HEK293 (cell line): Measurements from ENCODE around the gene OSCP1.
A peak's percentile ranks its signal among the peaks of the same experiment; 100 is the strongest.

Experiments used
- EGR2 ChIP-seq: fragments of 450-650 bp; formaldehyde crosslinking; IDR thresholded peaks from 2 replicates; pipeline ENCODE4 v1.5.1; 2016; ENCODE audit warnings: low read depth, missing biosample characterization, missing genetic modification characterization
- GLIS2 ChIP-seq: fragments of 450-650 bp; formaldehyde crosslinking; IDR thresholded peaks from 2 replicates; pipeline ENCODE4 v1.5.1; 2016; ENCODE audit warnings: missing biosample characterization, missing genetic modification characterization
- HOXA7 ChIP-seq: sonication (generic); formaldehyde crosslinking; IDR thresholded peaks from 2 replicates; pipeline ENCODE4 v1.8.1; 2022; ENCODE audit warnings: missing genetic modification reagents, borderline replicate concordance
- KLF1 ChIP-seq: fragments of 450-650 bp; formaldehyde crosslinking; IDR thresholded peaks from 2 replicates; pipeline ENCODE4 v1.5.1; 2016; ENCODE audit warnings: missing biosample characterization, missing genetic modification characterization
- KLF16 ChIP-seq: fragments of 450-650 bp; formaldehyde crosslinking; IDR thresholded peaks from 2 replicates; pipeline ENCODE4 v1.5.1; 2017; ENCODE audit warnings: missing biosample characterization, missing genetic modification characterization
- RBAK ChIP-seq: fragments of 450-650 bp; formaldehyde crosslinking; IDR thresholded peaks from 2 replicates; pipeline ENCODE4 v1.5.1; 2016; ENCODE audit warnings: missing biosample characterization, missing genetic modification characterization
- SALL2 ChIP-seq: fragments of 450-650 bp; formaldehyde crosslinking; IDR thresholded peaks from 2 replicates; pipeline ENCODE4 v1.5.0; 2017; ENCODE audit warnings: missing biosample characterization, mild to moderate bottlenecking, missing genetic modification characterization, borderline replicate concordance
- SP2 ChIP-seq: fragments of 450-650 bp; formaldehyde crosslinking; IDR thresholded peaks from 2 replicates; pipeline ENCODE4 v1.5.1; 2016; ENCODE audit warnings: missing biosample characterization, missing genetic modification characterization
- SP7 ChIP-seq: fragments of 450-650 bp; formaldehyde crosslinking; IDR thresholded peaks from 2 replicates; pipeline ENCODE4 v1.5.1; 2016; ENCODE audit warnings: missing biosample characterization, missing genetic modification characterization
- ZBTB17 ChIP-seq: fragments of 450-650 bp; formaldehyde crosslinking; IDR thresholded peaks from 2 replicates; pipeline ENCODE4 v1.5.1; 2016; ENCODE audit warnings: missing biosample characterization, missing genetic modification characterization
- ZFP41 ChIP-seq: fragments of 450-650 bp; formaldehyde crosslinking; IDR thresholded peaks from 2 replicates; pipeline ENCODE4 v1.5.1; 2016; ENCODE audit warnings: missing biosample characterization, missing genetic modification characterization, borderline replicate concordance
- ZIC2 ChIP-seq: fragments of 450-650 bp; formaldehyde crosslinking; IDR thresholded peaks from 2 replicates; pipeline ENCODE4 v1.5.1; 2016; ENCODE audit warnings: missing biosample characterization, missing genetic modification characterization
- ZNF155 ChIP-seq: fragments of 450-650 bp; formaldehyde crosslinking; IDR thresholded peaks from 2 replicates; pipeline ENCODE4 v1.5.1; 2016; ENCODE audit warnings: missing biosample characterization, missing genetic modification characterization
- ZNF175 ChIP-seq: fragments of 450-650 bp; formaldehyde crosslinking; IDR thresholded peaks from 2 replicates; pipeline ENCODE4 v1.5.1; 2016; ENCODE audit warnings: missing biosample characterization, missing genetic modification characterization
- ZNF239 ChIP-seq: fragments of 450-650 bp; formaldehyde crosslinking; IDR thresholded peaks from 2 replicates; pipeline ENCODE4 v1.5.1; 2016; ENCODE audit warnings: missing biosample characterization, missing genetic modification characterization
- ZNF274 ChIP-seq, 2 experiments: fragments of 200-500 bp in 1 of 2; fragments of 450-650 bp in 1 of 2; sonication (Bioruptor generic) in 1 of 2; formaldehyde crosslinking in 1 of 2; IDR thresholded peaks; 2 replicates each; pipeline versions ENCODE4 v1.5.1 to v1.6.1; 2014 to 2016; ENCODE audit warnings: borderline replicate concordance in 1 of 2, inconsistent platforms in 1 of 2, low read length in 1 of 2, missing biosample characterization in 1 of 2, missing genetic modification characterization in 1 of 2
- ZNF324 ChIP-seq: fragments of 450-650 bp; formaldehyde crosslinking; IDR thresholded peaks from 2 replicates; pipeline ENCODE4 v1.5.1; 2016; ENCODE audit warnings: missing biosample characterization, missing genetic modification characterization
- ZNF341 ChIP-seq: fragments of 450-650 bp; formaldehyde crosslinking; IDR thresholded peaks from 2 replicates; pipeline ENCODE4; 2016; ENCODE audit warnings: low read depth, missing biosample characterization, missing genetic modification characterization
- ZNF37A ChIP-seq: fragments of 450-650 bp; IDR thresholded peaks from 2 replicates; pipeline ENCODE4 v1.5.1; 2018; ENCODE audit warnings: missing biosample characterization, missing genetic modification characterization
- ZNF404 ChIP-seq: fragments of 450-650 bp; formaldehyde crosslinking; IDR thresholded peaks from 2 replicates; pipeline ENCODE4 v1.5.1; 2017; ENCODE audit warnings: missing biosample characterization, missing genetic modification characterization
- ZNF510 ChIP-seq: fragments of 450-650 bp; formaldehyde crosslinking; IDR thresholded peaks from 2 replicates; pipeline ENCODE4 v1.5.1; 2018; ENCODE audit warnings: mild to moderate bottlenecking, missing genetic modification characterization, missing biosample characterization; ENCODE audit not compliant: insufficient replicate concordance
- ZNF530 ChIP-seq: fragments of 450-650 bp; formaldehyde crosslinking; IDR thresholded peaks from 2 replicates; pipeline ENCODE4 v1.5.1; 2016; ENCODE audit warnings: low read depth, missing biosample characterization, missing genetic modification characterization
- ZNF555 ChIP-seq: fragments of 450-650 bp; formaldehyde crosslinking; conservative IDR thresholded peaks from 2 replicates; pipeline ENCODE4 v1.5.1; 2017; ENCODE audit warnings: missing biosample characterization, mild to moderate bottlenecking, missing genetic modification characterization, inconsistent platforms
- ZNF561 ChIP-seq: fragments of 450-650 bp; IDR thresholded peaks from 2 replicates; pipeline ENCODE4 v1.5.1; 2018; ENCODE audit warnings: missing biosample characterization, missing genetic modification characterization, borderline replicate concordance
- ZNF76 ChIP-seq: fragments of 450-650 bp; formaldehyde crosslinking; IDR thresholded peaks from 2 replicates; pipeline ENCODE4; 2016; ENCODE audit warnings: low read depth, missing biosample characterization, missing genetic modification characterization, borderline replicate concordance
- ZNF837 ChIP-seq: fragments of 450-650 bp; formaldehyde crosslinking; IDR thresholded peaks from 2 replicates; pipeline ENCODE4 v1.5.1; 2016; ENCODE audit warnings: missing biosample characterization, missing genetic modification characterization
- ZSCAN30 ChIP-seq: fragments of 450-650 bp; IDR thresholded peaks from 2 replicates; pipeline ENCODE4 v1.5.1; 2018; ENCODE audit warnings: missing biosample characterization, mild to moderate bottlenecking, missing genetic modification characterization, moderate library complexity
- TF ChIP-seq, protein P1 (sequence below): fragments of 450-650 bp; formaldehyde crosslinking; IDR thresholded peaks from 2 replicates; pipeline ENCODE4 v1.5.1; 2016; ENCODE audit warnings: missing biosample characterization, missing genetic modification characterization
- TF ChIP-seq, protein P2 (sequence below): fragments of 450-650 bp; formaldehyde crosslinking; IDR thresholded peaks from 2 replicates; pipeline ENCODE4 v1.5.1; 2016; ENCODE audit warnings: missing biosample characterization, missing genetic modification characterization
- TF ChIP-seq, protein P3 (sequence below): fragments of 450-650 bp; formaldehyde crosslinking; optimal IDR thresholded peaks from 2 replicates; pipeline ENCODE3; 2016; ENCODE audit warnings: missing biosample characterization, mild to moderate bottlenecking, missing genetic modification characterization
- TF ChIP-seq, protein P4 (sequence below): fragments of 450-650 bp; formaldehyde crosslinking; IDR thresholded peaks from 2 replicates; pipeline ENCODE4 v1.5.1; 2016; ENCODE audit warnings: missing biosample characterization, missing genetic modification characterization

Gene OSCP1

DNA sequence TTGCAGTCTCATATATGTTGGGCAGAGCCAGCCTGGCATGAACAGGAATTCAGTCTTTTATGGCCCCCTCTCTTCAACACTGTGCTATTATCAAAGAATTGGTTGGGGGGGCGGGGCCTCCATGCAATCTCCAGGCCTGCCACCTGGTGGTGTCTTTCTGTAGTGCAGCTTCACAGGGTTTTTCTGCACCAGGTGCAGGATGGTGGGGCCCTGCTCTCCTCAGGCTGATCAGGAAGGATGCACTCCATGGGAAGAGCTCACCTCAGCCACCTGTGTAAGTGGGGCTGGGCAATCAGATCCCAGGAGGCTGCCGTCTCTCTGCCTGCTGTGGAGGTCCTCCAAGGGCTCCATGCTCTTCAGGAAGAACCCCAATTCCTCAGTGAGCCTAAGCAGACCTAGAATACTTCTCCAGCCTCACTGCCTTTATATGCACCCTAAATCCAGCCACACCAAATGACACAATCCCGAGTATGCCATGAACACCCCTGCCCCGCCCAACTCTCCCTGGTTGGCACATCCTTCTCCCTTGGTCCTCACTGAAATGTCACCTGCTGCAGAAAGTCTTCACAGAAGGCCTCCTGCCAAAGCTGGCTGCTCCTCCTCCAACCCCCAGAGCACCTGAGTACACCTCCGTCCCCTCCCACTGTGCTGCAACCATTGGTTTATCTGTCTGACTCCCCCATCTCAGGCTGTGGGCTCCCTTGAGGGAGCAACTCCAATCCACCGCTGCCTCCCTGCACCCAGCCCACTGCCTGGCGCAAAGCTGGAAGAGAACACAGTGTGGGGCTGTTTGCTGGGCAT is 81.0 kb downstream of the OSCP1 start (continued):
- TF ChIP-seq ZNF555 (tag by site-specific recombination) = no peak
- TF ChIP-seq ZNF530 = no peak
- TF ChIP-seq SP7 (tag by site-specific recombination) = no peak
- TF ChIP-seq GLIS2 = no peak
- TF ChIP-seq, protein P1, sequence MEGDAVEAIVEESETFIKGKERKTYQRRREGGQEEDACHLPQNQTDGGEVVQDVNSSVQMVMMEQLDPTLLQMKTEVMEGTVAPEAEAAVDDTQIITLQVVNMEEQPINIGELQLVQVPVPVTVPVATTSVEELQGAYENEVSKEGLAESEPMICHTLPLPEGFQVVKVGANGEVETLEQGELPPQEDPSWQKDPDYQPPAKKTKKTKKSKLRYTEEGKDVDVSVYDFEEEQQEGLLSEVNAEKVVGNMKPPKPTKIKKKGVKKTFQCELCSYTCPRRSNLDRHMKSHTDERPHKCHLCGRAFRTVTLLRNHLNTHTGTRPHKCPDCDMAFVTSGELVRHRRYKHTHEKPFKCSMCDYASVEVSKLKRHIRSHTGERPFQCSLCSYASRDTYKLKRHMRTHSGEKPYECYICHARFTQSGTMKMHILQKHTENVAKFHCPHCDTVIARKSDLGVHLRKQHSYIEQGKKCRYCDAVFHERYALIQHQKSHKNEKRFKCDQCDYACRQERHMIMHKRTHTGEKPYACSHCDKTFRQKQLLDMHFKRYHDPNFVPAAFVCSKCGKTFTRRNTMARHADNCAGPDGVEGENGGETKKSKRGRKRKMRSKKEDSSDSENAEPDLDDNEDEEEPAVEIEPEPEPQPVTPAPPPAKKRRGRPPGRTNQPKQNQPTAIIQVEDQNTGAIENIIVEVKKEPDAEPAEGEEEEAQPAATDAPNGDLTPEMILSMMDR (tag by site-specific recombination) = peak; percentile 87
- no peak for TF ChIP-seq HOXA7 (CRISPR knock-in tag)
- TF ChIP-seq EGR2 (tag by site-specific recombination) = 0 out of 2 replicates have a peak, but pooled peaks have one; percentile 11
- TF ChIP-seq, protein P2, sequence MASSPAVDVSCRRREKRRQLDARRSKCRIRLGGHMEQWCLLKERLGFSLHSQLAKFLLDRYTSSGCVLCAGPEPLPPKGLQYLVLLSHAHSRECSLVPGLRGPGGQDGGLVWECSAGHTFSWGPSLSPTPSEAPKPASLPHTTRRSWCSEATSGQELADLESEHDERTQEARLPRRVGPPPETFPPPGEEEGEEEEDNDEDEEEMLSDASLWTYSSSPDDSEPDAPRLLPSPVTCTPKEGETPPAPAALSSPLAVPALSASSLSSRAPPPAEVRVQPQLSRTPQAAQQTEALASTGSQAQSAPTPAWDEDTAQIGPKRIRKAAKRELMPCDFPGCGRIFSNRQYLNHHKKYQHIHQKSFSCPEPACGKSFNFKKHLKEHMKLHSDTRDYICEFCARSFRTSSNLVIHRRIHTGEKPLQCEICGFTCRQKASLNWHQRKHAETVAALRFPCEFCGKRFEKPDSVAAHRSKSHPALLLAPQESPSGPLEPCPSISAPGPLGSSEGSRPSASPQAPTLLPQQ (tag by site-specific recombination) = peak; percentile 92
- no peak for TF ChIP-seq ZNF239 (tag by site-specific recombination)
- TF ChIP-seq ZNF341 (tag by site-specific recombination) = no peak
- TF ChIP-seq SP2 = no peak
- TF ChIP-seq, protein P3, sequence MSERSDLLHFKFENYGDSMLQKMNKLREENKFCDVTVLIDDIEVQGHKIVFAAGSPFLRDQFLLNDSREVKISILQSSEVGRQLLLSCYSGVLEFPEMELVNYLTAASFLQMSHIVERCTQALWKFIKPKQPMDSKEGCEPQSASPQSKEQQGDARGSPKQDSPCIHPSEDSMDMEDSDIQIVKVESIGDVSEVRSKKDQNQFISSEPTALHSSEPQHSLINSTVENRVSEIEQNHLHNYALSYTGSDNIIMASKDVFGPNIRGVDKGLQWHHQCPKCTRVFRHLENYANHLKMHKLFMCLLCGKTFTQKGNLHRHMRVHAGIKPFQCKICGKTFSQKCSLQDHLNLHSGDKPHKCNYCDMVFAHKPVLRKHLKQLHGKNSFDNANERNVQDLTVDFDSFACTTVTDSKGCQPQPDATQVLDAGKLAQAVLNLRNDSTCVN (tag by site-specific recombination) = no peak
- TF ChIP-seq ZNF274 (IDR thresholded peaks at IDR 0.05; ENCODE audit: low read length) = no peak
- TF ChIP-seq ZNF274 (tag by site-specific recombination; IDR thresholded peaks at IDR 0.05; ENCODE audit: borderline replicate concordance) = no peak
- no peak for TF ChIP-seq ZBTB17 (tag by site-specific recombination)
- TF ChIP-seq KLF1 (tag by site-specific recombination) = 0 out of 2 replicates have a peak, but pooled peaks have one; percentile 9
- no peak for TF ChIP-seq ZNF561 (tag by site-specific recombination)
- TF ChIP-seq ZNF837 (tag by site-specific recombination) = no peak
- TF ChIP-seq RBAK (tag by site-specific recombination) = no peak
- no peak for TF ChIP-seq SALL2 (tag by site-specific recombination)
- TF ChIP-seq ZNF510 (tag by site-specific recombination) = no peak
- no peak for TF ChIP-seq ZNF76 (tag by site-specific recombination)
- TF ChIP-seq, protein P4, sequence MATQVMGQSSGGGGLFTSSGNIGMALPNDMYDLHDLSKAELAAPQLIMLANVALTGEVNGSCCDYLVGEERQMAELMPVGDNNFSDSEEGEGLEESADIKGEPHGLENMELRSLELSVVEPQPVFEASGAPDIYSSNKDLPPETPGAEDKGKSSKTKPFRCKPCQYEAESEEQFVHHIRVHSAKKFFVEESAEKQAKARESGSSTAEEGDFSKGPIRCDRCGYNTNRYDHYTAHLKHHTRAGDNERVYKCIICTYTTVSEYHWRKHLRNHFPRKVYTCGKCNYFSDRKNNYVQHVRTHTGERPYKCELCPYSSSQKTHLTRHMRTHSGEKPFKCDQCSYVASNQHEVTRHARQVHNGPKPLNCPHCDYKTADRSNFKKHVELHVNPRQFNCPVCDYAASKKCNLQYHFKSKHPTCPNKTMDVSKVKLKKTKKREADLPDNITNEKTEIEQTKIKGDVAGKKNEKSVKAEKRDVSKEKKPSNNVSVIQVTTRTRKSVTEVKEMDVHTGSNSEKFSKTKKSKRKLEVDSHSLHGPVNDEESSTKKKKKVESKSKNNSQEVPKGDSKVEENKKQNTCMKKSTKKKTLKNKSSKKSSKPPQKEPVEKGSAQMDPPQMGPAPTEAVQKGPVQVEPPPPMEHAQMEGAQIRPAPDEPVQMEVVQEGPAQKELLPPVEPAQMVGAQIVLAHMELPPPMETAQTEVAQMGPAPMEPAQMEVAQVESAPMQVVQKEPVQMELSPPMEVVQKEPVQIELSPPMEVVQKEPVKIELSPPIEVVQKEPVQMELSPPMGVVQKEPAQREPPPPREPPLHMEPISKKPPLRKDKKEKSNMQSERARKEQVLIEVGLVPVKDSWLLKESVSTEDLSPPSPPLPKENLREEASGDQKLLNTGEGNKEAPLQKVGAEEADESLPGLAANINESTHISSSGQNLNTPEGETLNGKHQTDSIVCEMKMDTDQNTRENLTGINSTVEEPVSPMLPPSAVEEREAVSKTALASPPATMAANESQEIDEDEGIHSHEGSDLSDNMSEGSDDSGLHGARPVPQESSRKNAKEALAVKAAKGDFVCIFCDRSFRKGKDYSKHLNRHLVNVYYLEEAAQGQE (tag by site-specific recombination) = no peak
- peak; percentile 54; the same call in 1 of the 2 replicates for TF ChIP-seq KLF16
- TF ChIP-seq ZNF37A (tag by site-specific recombination) = no peak
- TF ChIP-seq ZNF324 (tag by site-specific recombination) = no peak
- no peak for TF ChIP-seq ZNF155
- TF ChIP-seq ZNF175 (tag by site-specific recombination) = no peak
- no peak for TF ChIP-seq ZIC2 (tag by site-specific recombination)
- 0 out of 2 replicates have a peak, but pooled peaks have one; percentile 27 for TF ChIP-seq ZSCAN30 (tag by site-specific recombination)
- no peak for TF ChIP-seq ZFP41
- TF ChIP-seq ZNF404 (tag by site-specific recombination) = no peak
